Posterior cingulate gyrus (tissue), 11 donors: ENCODE measurements around the gene ADCY6.

ENCODE experiments used
- DNase-seq, 10 donors: peaks; one replicate each; pipeline versions ENCODE4 v3.0.0 to v3.0.0-alpha.2; 2020 to 2021; ENCODE audit warnings: mixed read lengths in 3 of 10
- intact Hi-C: fragments of 100-400 bp; cut with DNase I; formaldehyde crosslinking; loops from one replicate; pipeline ENCODE4 v1.15.1; 2023

ADCY6 gene

DNA sequence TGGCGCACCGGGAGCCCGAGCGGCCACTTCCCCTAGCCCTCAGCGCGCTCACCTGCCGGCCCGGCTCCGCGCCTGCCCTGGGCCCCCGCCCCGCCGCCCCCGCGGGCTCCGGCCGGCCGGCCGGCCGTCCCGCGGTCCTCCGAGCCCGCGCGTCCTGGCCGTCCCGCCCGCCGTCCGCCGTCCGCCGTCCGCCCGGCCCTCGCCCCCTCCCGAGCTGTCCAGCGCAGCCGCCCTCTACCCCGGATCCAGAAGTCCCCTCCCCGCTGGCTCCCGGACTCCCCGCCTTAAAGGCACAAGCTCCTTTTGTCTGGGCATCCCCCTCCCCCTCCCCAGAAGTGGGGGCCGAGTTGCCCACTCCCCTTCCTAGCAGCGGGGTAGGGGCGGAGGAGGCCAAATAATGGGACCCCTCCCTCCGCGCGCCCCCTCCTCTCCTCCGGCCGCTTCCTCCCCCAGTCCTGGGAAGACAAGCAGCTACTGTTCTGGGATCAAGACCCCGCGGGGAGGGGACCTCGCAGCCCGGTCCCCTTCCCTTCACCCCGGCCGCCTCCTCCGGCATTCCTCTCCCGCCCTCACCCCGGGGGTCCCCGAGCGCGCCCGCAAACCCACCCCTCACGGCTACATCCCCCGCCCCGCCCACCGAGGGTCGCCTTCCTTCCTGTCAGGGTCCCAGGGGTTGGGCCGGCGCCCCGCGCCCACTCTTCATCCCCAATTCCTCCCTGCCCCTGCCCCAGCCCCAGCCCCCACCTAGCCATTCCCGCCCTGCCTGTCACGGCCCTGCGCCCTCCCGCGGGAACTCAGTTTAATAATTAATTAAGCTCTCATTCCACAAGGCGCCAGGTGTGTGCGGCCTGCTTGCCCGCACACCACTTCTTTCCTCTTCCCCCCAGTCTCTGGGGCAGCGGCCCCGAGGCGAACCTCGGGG is at the start of gene ADCY6:
ADCY6 (minus strand) TSS at position 236 of the 922 bp plus-strand sequence. CDS start 5,655 bp downstream, outside the sequence.
- DNase-seq: peak; percentile 53 to 97 (median 80)
- intact Hi-C loops: no loop called here

DNA sequence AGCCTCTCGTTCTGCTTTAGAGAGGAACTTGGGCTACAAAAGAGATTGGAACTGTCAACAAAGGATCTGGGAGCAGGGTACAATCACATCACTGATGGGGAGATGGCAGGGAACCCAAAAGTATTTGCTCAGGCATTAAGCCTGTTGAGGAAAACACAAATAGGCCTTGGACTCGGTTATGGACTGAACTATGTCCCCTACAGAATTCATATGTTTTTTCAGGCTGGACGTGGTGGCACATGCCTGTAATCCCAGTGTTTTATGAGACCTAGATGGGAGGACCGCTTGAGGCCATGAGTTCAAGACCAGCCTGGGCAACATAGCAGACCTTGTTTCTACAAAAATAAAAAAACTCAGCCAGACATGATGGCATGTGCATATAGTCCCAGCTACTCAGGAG is 49.2 kb upstream of the ADCY6 start:
- intact Hi-C loops: no loop called here
- no peak for DNase-seq

DNA sequence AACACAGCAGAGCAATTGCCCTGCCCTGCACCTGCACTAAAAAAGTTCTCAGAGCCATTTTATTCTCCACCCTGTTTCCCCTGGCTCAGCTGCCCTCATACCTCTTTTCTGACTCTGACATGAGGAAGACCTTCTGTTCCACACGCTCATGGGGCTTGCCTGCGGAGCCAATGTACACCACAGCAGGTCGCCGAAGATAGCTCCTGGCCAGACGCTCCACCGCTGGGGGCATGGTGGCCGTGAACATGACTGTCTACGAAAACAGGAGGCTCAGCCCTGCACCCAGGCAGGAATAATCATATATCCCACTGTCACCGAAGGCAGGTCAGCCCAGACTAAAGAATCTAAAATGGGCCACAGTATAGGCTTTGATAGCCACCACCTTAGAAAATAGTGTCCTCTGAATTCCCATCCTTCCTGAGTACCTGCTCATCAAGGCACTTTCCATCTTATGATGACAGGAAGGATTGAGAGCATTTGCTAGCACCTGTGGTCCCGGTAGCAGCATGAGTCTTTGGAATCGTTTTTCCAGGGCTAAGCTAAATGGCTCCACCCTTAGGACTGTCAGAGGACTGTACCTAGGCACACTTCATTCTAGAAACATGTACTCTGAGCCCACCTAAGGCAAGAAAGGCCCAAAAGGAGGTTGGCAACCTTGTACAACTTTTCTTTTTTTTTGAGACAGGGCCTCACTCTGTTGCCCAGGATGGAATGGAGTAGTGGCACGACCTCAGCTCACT is 43.6 kb upstream of the ADCY6 start:
- peak in 2 of 10 donors; percentile 62 to 70 for DNase-seq
- intact Hi-C loops: no loop called here

DNA sequence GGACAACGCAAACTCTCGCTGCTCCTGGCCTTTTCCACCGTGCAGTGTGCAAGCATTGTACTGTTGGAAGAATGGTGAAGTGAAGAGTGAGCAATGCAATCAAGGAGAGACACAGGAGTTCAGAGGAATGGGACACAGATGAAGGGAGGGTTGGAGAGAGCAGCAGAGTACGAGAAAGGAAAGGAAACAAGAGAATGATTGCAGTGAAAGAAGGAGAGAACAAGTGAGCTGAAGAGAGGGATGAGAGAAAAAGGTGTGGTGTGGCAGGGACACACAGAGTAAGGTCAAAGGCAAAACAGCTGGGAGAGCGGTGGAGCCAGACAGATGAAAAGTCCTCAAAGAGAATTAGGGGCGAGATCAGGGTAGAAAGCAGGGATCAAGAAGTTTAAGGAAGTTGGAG is 42.4 kb upstream of the ADCY6 start:
- intact Hi-C loops: no loop called here
- DNase-seq: peak in 1 of 10 donors; percentile 10

DNA sequence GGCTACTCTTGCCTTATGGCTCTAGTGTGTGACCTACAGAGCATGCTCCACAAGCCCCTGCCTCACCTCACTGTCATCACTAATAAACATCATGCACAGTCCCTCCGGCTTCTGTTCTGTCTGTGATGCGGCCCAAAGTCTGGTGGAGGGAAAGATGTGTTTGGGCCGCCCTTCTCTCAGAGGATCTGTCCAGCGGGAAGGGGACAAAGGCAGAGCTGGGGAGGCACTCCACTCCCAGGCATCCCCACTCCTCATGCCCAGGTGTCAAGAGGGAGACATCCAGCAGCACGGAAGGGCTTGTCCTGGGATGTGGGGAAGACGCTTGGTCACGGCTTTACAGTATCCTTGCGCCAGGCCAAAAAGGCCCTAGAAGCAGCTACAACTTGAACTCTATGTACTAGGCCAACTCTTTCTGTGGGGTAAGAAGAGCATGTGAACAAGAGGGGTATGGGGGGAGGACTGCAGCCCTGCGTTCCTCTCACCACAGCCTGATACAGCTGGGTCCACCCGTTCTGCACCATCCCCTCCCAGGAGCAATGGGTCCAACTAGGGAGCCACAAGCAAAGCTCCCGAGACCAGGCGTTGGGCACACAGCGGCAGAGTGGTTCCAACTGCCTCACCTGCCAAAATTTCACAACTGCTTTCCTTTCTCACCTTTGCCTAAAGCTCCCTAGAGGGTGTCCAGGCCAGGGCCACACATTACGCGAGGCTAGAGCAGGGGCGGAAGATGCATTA is 40.1 kb upstream of the ADCY6 start:
- DNase-seq: peak in 2 of 10 donors; percentile 47 to 62
- intact Hi-C loops: no loop called here

DNA sequence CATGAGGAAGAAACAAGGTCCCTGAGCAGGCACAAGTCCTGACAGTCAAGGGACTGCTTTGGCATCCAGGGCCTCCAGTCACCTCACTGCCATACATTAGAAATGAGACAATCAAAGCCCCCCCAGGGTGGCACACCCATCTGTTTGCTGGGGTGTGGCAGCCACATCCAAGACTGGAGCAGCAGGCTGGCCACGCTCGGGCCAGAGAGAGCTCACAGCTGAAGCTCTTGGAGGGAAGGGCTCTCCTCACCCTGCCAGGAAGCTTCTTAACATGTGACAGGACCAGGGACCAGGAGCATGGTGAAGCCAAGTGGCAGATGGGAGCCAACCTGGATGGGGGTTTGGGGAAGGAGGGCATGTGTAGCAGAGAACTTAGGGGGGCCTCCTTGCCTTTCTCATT is 39.4 kb upstream of the ADCY6 start:
- DNase-seq: peak in 2 of 10 donors; percentile 49 to 62
- intact Hi-C loops: no loop called here

DNA sequence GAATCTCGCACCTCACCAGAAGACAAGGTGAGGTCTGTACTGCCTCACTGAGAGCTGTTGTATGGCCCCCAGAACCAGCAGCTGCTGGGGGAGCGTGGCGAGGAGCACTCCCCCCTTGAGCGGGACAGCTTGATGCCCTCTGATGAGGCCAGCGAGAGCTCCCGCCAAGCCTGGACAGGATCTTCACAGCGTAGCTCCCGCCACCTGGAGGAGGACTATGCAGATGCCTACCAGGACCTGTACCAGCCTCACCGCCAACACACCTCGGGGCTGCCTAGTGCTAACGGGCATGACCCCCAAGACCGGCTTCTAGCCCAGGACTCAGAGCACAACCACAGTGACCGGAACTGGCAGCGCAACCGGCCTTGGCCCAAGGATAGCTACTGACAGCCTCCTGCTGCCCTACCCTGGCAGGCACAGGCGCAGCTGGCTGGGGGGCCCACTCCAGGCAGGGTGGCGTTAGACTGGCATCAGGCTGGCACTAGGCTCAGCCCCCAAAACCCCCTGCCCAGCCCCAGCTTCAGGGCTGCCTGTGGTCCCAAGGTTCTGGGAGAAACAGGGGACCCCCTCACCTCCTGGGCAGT is 38.7 kb upstream of the ADCY6 start:
- DNase-seq: peak in 2 of 10 donors; percentile 80 to 83
- intact Hi-C loops: no loop called here

DNA sequence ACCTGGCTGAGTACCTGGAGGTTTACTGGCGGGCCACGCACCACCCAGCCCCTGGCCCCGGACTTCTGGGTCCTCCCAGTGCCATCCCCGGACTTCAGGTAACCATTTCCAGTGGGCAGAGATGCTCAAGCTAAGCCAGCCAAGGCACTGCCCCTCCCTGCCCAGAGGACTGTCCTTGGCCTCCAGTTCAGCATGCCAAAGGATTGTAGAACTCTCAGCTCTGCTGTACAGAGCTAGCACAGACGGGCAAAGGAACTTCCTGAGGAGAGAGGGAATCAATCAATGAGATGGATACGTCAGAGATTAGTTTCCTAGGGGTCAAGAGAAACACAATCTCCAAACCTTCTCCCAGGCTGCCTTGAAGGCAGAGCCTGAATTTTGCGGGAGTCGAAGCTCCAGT is 38.1 kb upstream of the ADCY6 start:
- peak in 1 of 10 donors; percentile 34 for DNase-seq
- intact Hi-C loops: no loop called here

DNA sequence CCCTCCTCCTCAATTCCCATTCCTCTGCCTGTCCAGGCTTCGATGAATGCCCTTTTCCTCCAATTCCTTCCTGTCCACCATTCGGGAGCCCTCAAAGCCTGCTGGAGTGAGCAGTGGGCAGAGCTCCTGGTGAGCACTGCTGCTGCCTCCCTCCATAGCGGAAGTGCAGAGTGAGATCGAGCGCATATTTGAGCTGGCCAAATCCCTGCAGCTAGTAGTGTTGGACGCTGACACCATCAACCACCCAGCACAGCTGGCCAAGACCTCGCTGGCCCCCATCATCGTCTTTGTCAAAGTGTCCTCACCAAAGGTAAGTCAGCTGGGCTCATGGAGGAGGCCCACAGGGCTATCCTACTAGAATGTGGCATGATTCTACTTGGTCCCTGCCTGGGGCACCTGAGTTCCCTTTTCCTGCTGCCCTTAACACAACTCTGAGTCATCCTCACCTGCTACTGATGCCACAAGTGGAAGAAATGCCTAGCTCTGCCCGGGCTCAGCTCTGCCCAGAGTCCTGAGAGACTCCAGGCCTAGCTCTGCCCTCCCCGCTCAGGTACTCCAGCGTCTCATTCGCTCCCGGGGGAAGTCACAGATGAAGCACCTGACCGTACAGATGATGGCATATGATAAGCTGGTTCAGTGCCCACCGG is 37.4 kb upstream of the ADCY6 start:
- intact Hi-C loops: no loop called here
- DNase-seq: peak in 2 of 10 donors; percentile 45 to 65

DNA sequence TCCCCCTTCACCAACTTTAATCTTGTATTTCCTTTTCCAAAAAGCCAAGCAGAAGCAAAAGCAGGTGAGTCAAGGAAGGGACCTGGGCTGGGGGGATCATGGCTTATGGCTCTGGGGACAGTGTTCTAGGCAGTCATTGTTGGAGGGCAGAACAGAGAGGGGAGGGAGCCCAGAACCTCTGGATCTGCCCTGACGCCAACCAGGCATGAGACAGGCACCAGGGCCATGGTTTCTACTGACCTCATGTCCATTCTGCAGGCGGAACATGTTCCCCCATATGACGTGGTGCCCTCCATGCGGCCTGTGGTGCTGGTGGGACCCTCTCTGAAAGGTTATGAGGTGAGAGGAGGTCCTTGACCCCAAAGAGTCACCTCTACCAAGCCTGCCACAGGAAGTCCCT is 36.0 kb upstream of the ADCY6 start:
- peak in 2 of 10 donors; percentile 35 to 58 for DNase-seq
- intact Hi-C loops: no loop called here

DNA sequence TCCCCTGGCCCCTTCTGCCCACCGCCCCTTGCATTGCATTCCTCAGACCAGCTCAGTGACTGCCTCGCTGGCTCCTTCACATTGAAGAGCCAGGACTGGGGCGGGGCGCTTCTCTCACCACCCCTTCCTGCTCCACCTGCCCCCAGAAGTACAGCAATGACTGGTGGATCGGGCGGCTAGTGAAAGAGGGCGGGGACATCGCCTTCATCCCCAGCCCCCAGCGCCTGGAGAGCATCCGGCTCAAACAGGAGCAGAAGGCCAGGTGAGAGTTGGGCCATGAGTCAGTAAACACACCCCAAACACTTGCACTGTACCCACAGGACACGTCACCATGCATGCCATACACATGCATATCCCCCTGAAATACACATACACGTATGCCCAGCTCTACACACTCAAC is 35.2 kb upstream of the ADCY6 start:
- intact Hi-C loops: no loop called here
- peak in 2 of 10 donors; percentile 59 to 72 for DNase-seq

DNA sequence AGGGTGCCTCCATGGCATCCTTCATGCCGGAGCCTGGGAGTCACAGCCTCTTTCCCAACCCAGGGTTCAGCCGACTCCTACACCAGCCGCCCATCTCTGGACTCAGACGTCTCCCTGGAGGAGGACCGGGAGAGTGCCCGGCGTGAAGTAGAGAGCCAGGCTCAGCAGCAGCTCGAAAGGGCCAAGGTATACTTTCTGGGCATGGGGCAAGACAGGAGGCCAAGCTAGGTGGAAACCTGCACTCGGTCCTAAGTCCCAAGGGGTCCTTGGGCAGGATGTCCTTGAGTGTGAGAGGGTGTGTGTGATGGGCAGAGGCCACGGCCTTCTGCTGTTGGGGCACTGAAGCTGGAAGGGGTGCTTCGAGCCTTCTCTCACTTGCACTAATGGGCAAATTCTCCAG is 34.4 kb upstream of the ADCY6 start:
- intact Hi-C loops: no loop called here
- peak in 2 of 10 donors; percentile 61 to 62 for DNase-seq

DNA sequence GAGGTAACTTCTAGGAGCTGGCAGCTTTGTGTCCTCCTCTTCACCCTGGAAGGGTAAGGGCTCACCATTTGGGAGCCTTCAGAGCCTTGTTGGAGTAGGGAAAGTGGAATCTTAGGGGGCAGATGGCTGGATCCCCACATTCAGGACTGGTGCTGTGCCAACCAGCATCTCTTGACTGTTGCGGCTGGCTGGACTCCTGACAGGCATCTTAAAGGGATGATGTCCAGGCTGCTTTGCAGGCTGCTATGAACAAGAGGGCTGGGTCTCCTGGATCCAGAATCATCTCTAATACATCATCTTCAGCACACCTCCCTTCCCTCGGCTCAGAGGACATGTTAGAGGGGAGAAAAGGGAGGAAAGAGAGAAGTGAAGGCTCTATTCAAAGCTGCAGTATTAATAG is 33.8 kb upstream of the ADCY6 start:
- intact Hi-C loops: no loop called here
- peak in 1 of 10 donors; percentile 56 for DNase-seq

DNA sequence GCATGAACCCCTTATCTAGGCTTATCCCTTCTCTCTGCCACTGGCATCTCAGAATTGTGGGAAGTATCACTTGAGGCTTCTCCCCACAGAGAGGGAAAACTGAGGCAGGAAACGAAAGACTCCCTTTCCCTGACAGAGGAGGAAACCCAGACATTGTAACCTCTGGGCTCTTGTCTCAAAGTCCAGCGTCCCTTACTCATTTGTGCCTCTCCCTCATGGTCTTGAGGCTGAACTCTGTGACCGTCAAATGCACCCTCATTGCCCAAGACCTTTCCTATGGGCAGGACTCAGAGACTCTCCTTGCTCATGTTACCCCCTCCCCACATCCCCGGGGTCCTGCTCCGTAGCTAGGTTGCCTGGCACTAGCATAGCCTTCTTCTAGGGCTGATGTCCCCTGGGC is 33.2 kb upstream of the ADCY6 start:
- intact Hi-C loops: no loop called here
- no peak for DNase-seq

DNA sequence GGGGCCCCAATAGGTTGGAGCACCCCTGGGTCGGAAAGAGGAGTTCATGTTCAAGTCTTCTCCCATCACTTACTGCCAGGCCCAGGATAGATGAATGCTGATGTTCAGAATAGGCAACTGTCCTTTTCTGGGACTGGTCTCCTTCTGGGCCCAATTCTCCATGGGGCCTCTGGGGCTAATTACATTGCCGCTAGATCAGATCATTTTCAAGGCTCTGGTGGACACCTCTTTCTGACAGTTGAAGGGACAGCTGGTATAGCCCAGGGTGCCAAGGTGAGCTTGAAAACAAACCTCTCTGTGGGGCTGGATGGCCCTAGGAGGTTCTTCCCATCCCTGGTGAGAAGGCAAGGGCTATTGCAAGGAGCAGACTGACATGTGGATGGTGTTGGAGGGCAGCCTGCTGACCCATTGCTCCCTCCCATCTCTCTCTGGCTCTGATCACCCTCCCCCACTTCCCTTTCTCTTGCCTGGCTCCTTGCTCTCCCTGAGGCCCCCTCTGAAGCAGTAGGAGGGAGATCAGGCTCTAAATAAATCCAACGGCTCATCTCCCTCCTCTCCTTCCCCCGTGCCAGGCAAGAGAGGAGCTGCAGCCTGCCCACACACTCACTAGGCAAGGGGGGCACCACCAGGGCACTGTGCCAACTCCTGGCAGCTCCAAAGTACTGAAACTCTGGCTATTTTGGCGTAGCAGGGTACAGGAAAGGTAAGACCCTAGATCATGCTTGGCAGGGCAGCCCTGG is 31.3 kb upstream of the ADCY6 start:
- DNase-seq: peak in 1 of 10 donors; percentile 88
- intact Hi-C loops: no loop called here

DNA sequence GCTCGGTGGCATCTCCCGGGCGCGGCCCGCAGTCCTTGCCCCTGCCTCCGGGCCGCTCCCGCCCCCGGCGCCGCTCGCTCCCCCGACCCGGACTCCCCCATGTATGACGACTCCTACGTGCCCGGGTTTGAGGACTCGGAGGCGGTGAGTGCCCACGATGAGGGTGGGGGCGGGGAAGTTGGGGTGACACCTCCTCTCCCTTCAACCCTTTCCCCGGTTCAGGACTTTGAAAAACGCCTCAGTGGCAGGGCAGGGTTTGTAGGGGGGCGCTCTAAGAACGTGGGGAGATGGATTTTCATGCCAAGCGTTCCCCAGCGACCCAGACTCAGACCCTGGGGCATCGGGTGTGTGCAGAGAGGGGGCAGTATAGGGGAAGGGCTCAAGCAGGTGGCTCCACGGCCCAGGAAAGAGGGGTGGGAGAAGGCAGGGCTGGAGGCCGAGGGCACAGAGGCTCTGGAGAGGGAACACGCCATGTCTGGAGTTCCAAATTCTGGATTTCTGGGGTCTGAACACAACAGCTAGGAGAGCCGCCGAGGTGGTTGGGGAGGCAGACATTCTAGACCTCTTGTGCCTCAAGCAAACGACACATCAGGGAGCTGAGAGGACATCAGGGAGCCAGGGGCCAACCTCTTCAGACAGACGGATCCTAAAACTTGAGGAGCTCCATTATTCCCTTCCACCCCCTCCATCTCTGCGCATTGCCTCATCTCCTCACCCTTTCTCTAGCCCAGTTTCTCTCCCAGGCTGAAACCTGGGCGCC is 30.1 kb upstream of the ADCY6 start:
- DNase-seq: no peak
- intact Hi-C loops: no loop called here

DNA sequence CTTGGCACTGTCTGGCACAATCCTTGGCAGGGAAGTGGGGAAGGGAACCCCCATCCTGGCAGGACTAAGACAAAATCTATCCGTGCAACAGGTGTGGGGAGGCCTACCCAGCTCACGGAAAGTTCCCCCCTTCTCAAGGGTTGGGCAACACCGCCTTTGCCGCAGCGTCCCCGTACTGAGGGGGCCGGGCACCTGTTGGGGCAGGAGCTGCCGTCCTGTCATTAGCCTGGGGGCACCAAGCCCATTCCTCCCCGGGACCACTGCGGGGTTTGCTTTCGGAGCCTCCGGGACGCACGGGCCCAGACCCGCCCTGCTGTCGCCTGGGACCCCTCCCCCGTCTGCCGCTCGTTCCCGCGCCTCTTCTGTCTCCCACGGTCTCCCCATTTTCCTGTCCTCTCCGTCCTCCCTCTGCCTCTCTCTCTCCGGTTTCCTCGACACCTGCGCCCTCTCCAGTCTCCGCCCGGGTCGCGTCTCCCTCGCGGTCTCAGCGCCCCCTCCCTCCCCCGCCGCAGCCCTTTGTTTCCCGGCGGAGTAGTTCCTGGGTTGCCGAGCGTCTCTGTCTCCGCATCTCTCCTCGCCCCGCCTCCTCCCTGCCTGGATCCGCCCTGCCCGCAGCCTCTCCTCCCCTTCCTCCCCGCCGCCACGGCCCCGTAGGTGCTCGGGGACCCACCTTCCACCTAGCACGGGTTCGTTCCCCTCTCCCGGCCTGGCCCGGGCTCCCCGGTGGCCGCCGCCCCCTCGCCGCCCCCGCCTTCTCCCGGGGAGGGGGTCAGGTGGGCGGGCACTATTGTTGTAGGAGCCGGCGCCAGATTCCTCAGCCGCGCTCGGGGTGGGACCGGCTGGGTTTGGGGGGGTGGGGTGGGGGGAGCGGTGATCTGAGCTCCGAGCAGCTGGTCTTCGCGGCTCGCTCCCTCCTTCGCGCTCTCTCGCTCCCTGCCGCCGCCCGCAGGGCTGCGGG is 29.3 kb upstream of the ADCY6 start, which contains the start of gene CACNB3:
CACNB3 (plus strand) TSS at position 624 of the 958 bp plus-strand sequence. CDS start 434 bp downstream, outside the sequence.
- intact Hi-C loops: no loop called here
- peak in 9 of 10 donors; percentile 47 to 94 (median 70) for DNase-seq
